Caco-2 (cell line): ENCODE results near the gene MUC5B. TPM values are rescaled to one million over a fixed set of nuclear protein-coding genes. Genes with fewer than 3 reads are reported as not detected.

ENCODE experiments used
- BruUV-seq: library from RNA; stranded (reverse); fragments of 400-500 nt; replicated peaks from 2 replicates; lab custom pipeline; 2021; lab: Mats Ljungman, UMichigan
- CTCF ChIA-PET: fragments of 300-600 bp; sonication (Branson Sonifier 250); formaldehyde crosslinking; loops from one replicate; lab custom pipeline; 2022; ENCODE audit warnings: antibody characterized with exemption; lab: Charles Lee
- POLR2A ChIA-PET: fragments of 300-600 bp; sonication (Branson Sonifier 250); formaldehyde crosslinking; loops from one replicate; lab custom pipeline; 2022; ENCODE audit warnings: antibody characterized with exemption; lab: Charles Lee
- DNase-seq, 2 experiments: peaks; one replicate each; pipeline versions ENCODE4 v3.0.0 to v3.0.0-alpha.2; 2020 to 2022
- H3K27me3 ChIP-seq: replicated peaks from 2 replicates; pipeline ENCODE4 v1.6.0; 2011; ENCODE audit warnings: low read length; ENCODE audit not compliant: control insufficient read depth, insufficient read depth
- H3K36me3 ChIP-seq: 2 replicates; pipeline ENCODE4 v1.5.1; 2011; ENCODE audit warnings: low read length; ENCODE audit not compliant: control insufficient read depth, insufficient read depth
- H3K4me1 ChIP-seq: fragments of 250-450 bp; sonication (Bioruptor Pico); 2 replicates; pipeline ENCODE4 v1.5.1; 2020; ENCODE audit warnings: mild to moderate bottlenecking
- H3K4me3 ChIP-seq: 2 replicates; pipeline ENCODE4 v1.5.1; 2011; ENCODE audit warnings: low read depth, mild to moderate bottlenecking, control low read depth, low read length
- H3K9me3 ChIP-seq: fragments of 250-450 bp; sonication (Bioruptor Pico); 2 replicates; pipeline ENCODE4 v1.5.1; 2020; ENCODE audit warnings: mild to moderate bottlenecking, moderate library complexity
- H3K27ac Mint-ChIP-seq: one replicate; pipeline ENCODE4 v1.8.0; 2022; ENCODE audit warnings: mixed read lengths; ENCODE audit not compliant: unreplicated experiment
- H3K27me3 Mint-ChIP-seq: one replicate; pipeline ENCODE4 v1.8.0; 2022; ENCODE audit warnings: mixed read lengths; ENCODE audit not compliant: insufficient read depth, unreplicated experiment
- H3K36me3 Mint-ChIP-seq: one replicate; pipeline ENCODE4 v1.8.0; 2022; ENCODE audit warnings: mild to moderate bottlenecking, mixed read lengths; ENCODE audit not compliant: insufficient read depth, unreplicated experiment
- H3K4me1 Mint-ChIP-seq: one replicate; pipeline ENCODE4 v1.8.0; 2022; ENCODE audit warnings: low read depth, mixed read lengths; ENCODE audit not compliant: unreplicated experiment
- H3K4me3 Mint-ChIP-seq: one replicate; pipeline ENCODE4 v1.8.0; 2022; ENCODE audit warnings: mild to moderate bottlenecking, moderate library complexity, mixed read lengths; ENCODE audit not compliant: unreplicated experiment
- H3K9me3 Mint-ChIP-seq: one replicate; pipeline ENCODE4 v1.8.0; 2022; ENCODE audit warnings: mixed read lengths; ENCODE audit not compliant: unreplicated experiment
- CTCF ChIP-seq, 2 experiments: fragments of 200-600 bp in 1 of 2; IDR thresholded peaks; 1 replicate in 1 of 2; 2 replicates in 1 of 2; pipeline versions ENCODE4 v1.5.1 to v1.8.0; 2011 to 2022; ENCODE audit warnings: antibody characterized with exemption in 1 of 2, control low read depth in 1 of 2, inconsistent platforms in 1 of 2, low read depth in 1 of 2, low read length in 1 of 2, mild to moderate bottlenecking in 1 of 2, moderate library complexity in 1 of 2; ENCODE audit not compliant: insufficient read depth in 1 of 2, severe bottlenecking in 1 of 2, unreplicated experiment in 1 of 2
- intact Hi-C: fragments of 100-400 bp; cut with micrococcal nuclease; formaldehyde crosslinking; loops from one replicate; pipeline ENCODE4 v1.10.0; 2022; ENCODE audit not compliant: unreplicated experiment
- total RNA-seq: library from RNA; stranded (reverse); gene quantifications from 2 replicates; pipeline ENCODE4 v1.2.3, GENCODE V29; 2022

MUC5B gene
- total RNA-seq, 1 experiment from 2014 or later: not detected

DNA sequence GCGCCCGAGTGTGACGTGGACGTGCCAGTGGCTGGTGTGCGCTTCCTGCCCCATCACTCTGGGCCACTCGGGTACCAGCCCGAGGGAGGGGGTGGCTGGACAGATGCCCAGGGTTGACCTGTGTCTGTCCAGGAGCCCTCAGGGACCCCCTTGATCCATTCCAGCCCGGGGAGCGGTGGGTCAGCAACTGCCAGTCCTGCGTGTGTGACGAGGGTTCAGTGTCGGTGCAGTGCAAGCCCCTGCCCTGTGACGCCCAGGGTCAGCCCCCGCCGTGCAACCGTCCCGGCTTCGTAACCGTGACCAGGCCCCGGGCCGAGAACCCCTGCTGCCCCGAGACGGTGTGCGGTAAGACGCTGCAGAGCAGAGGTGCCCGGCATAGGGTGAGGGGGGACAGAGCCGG is 34.5 kb downstream of the MUC5B start:
- ChIA-PET CTCF (no interaction called here), POLR2A (no interaction called here)
- no peak for DNase-seq
- peaks cover 5% of the 10 kb centered on the region for H3K4me1 ChIP-seq
- Mint-ChIP-seq H3K9me3 (no peaks in the 10 kb centered on the region), H3K4me1 (no peaks in the 10 kb centered on the region), H3K27me3 (no peaks in the 10 kb centered on the region), H3K27ac (no peak overlapping the region), H3K36me3 (peaks cover 10% of the 10 kb centered on the region), H3K4me3 (no peak overlapping the region)
- H3K36me3 ChIP-seq: no peaks in the 10 kb centered on the region
- BruUV-seq: no TSS peak
- intact Hi-C loops: no loop called here
- no peak for TF ChIP-seq CTCF (IDR thresholded peaks at IDR 0.05; ENCODE audit: insufficient read depth in 1 of 2, low read depth in 1 of 2, low read length in 1 of 2, severe bottlenecking in 1 of 2, unreplicated experiment in 1 of 2)
- H3K9me3 ChIP-seq: no peaks in the 10 kb centered on the region
- H3K4me3 ChIP-seq: no peak overlapping the region
- no peaks in the 10 kb centered on the region for H3K27me3 ChIP-seq

GRCh38 chr11:1257916-1258315 is 35.0 kb downstream of the MUC5B start:
- Mint-ChIP-seq H3K27me3 (no peaks in the 10 kb centered on the region), H3K4me3 (no peak overlapping the region), H3K9me3 (no peaks in the 10 kb centered on the region), H3K4me1 (peaks cover 5% of the 10 kb centered on the region), H3K27ac (no peak overlapping the region), H3K36me3 (peaks cover 16% of the 10 kb centered on the region)
- peaks cover 5% of the 10 kb centered on the region for H3K4me1 ChIP-seq
- no peak for DNase-seq
- no TSS peak for BruUV-seq
- H3K36me3 ChIP-seq: no peaks in the 10 kb centered on the region
- no peak overlapping the region for H3K4me3 ChIP-seq
- H3K9me3 ChIP-seq: no peaks in the 10 kb centered on the region
- no peaks in the 10 kb centered on the region for H3K27me3 ChIP-seq
- TF ChIP-seq CTCF (IDR thresholded peaks at IDR 0.05; ENCODE audit: insufficient read depth in 1 of 2, low read depth in 1 of 2, low read length in 1 of 2, severe bottlenecking in 1 of 2, unreplicated experiment in 1 of 2): no peak
- ChIA-PET POLR2A (no interaction called here), CTCF (no interaction called here)
- intact Hi-C loops: no loop called here

DNA sequence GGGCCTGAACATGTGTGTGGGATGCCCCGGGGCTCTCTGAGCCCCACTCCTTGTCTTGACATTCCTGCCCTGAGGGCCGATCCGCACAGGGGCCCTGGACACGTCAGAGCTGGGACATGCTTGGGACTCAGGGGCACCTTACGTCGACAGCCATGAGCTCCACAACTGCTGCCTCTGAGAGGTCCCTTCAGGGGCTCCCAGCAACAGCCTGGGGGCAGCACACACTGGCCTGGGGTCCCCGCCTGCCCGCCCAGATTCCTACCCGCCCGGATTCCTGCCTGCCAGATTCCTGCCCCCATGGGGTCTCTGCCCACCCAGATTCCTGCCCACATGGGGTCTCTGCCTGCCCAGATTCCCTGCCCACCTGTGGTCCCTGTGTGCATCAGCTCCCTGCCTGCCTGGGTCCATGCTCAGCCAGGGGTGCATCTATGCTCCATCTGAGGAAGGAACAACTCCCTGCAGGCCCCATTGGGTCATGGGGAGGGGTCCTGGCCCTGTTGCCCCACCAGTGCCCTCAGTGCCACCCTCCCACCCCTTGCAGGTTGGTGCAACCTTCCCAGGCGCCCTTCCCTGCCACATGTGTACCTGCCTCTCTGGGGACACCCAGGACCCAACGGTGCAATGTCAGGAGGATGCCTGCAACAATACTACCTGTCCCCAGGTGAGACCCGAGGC is 35.7 kb downstream of the MUC5B start:
- POLR2A ChIA-PET: no interaction called here
- CTCF ChIA-PET: no interaction called here
- DNase-seq: no peak
- Mint-ChIP-seq H3K4me1 (peaks cover 6% of the 10 kb centered on the region), H3K4me3 (no peak overlapping the region), H3K36me3 (peaks cover 15% of the 10 kb centered on the region), H3K9me3 (no peaks in the 10 kb centered on the region), H3K27ac (no peak overlapping the region), H3K27me3 (no peaks in the 10 kb centered on the region)
- H3K9me3 ChIP-seq: no peaks in the 10 kb centered on the region
- no peak for TF ChIP-seq CTCF (IDR thresholded peaks at IDR 0.05; ENCODE audit: insufficient read depth in 1 of 2, low read depth in 1 of 2, low read length in 1 of 2, severe bottlenecking in 1 of 2, unreplicated experiment in 1 of 2)
- peaks cover 5% of the 10 kb centered on the region for H3K4me1 ChIP-seq
- H3K4me3 ChIP-seq: no peak overlapping the region
- BruUV-seq: no TSS peak
- H3K36me3 ChIP-seq: no peaks in the 10 kb centered on the region
- intact Hi-C loops: no loop called here
- no peaks in the 10 kb centered on the region for H3K27me3 ChIP-seq
